AG09309 (cell line): ENCODE results near the gene C4orf51.
"Not testable (repeated sequence)": the region's sequence is repeated elsewhere in the genome, so short reads cannot be mapped to it uniquely, and the experiment has no call there.

Source experiments
- DNase-seq: peaks from one replicate; pipeline ENCODE4 v3.0.0-alpha.2; 2010; ENCODE audit warnings: low read depth
- H3K4me3 ChIP-seq: 2 replicates; pipeline ENCODE4 v1.5.1; 2011; ENCODE audit warnings: mild to moderate bottlenecking, low read depth, low read length, moderate library complexity; ENCODE audit not compliant: control insufficient read depth
- TF ChIP-seq, protein P1 (sequence below): IDR thresholded peaks from 2 replicates; pipeline ENCODE4 v1.5.1; 2011; ENCODE audit warnings: mild to moderate bottlenecking, low read depth, low read length, inconsistent platforms; ENCODE audit not compliant: insufficient read depth, control insufficient read depth; ENCODE audit errors: missing control alignments

Gene C4orf51

DNA sequence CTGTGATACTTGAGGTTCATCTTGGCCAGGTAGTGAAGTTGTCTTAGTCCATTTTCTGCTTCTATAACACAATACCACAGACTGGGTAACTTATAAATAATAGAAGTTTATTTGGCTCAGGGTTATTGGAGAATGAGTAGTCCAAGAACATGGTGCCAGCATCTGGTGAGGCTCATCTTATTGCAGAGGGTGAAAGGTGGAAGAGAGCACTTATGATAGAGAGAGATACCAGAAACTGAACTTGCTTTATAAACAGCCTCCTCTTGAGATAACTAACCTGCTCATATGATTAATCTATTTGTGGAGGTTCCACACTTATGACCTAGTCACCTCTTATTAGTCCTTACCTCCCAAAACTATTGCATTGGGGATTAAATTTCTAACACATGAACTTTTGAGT is 1.6 kb downstream of the C4orf51 start:
- DNase-seq, result no peak
- TF ChIP-seq, protein P1, sequence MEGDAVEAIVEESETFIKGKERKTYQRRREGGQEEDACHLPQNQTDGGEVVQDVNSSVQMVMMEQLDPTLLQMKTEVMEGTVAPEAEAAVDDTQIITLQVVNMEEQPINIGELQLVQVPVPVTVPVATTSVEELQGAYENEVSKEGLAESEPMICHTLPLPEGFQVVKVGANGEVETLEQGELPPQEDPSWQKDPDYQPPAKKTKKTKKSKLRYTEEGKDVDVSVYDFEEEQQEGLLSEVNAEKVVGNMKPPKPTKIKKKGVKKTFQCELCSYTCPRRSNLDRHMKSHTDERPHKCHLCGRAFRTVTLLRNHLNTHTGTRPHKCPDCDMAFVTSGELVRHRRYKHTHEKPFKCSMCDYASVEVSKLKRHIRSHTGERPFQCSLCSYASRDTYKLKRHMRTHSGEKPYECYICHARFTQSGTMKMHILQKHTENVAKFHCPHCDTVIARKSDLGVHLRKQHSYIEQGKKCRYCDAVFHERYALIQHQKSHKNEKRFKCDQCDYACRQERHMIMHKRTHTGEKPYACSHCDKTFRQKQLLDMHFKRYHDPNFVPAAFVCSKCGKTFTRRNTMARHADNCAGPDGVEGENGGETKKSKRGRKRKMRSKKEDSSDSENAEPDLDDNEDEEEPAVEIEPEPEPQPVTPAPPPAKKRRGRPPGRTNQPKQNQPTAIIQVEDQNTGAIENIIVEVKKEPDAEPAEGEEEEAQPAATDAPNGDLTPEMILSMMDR, result no peak
- H3K4me3 ChIP-seq, result no peak overlapping the region

DNA sequence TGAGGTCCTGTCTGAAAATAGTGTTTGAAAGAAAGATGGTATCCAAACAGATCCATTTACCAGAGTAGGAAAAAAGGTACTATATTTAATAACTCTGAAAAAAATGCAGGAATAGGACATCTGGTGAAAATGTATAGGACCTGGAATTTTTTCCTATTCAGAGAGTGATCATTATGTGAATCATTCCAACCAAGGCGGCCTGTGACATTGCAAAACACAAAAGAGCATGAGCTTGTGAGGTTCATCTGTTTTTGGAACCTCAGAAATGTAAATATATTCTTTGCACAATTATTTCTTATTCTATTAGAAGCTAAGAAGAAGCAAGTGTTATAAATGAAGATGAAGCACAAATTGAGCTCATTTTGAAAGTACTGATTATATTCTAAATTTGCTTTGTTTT is 2.0 kb downstream of the C4orf51 start:
- TF ChIP-seq, protein P1, result no peak
- no peak overlapping the region for H3K4me3 ChIP-seq
- no peak for DNase-seq

DNA sequence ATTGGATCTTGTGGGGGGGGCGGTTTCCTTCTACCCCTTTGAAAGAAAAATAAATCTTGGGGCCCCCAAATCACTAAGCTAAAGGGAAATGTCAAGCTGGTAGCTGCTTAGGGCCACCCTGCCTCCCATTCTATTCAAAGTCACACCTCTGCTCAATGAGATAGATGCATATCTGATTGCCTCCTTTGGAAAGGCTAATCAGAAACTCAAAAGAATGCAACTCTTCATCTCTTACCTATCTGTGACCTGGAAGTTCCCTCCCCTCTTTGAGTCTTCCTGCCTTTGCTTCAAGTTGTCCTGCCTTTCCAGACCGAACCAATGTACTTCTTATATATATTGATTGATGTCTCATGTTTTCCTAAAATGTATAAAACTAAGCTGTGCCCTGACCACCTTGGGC is 7.0 kb downstream of the C4orf51 start:
- H3K4me3 ChIP-seq, result no peak overlapping the region
- TF ChIP-seq, protein P1, result no peak
- no peak for DNase-seq

DNA sequence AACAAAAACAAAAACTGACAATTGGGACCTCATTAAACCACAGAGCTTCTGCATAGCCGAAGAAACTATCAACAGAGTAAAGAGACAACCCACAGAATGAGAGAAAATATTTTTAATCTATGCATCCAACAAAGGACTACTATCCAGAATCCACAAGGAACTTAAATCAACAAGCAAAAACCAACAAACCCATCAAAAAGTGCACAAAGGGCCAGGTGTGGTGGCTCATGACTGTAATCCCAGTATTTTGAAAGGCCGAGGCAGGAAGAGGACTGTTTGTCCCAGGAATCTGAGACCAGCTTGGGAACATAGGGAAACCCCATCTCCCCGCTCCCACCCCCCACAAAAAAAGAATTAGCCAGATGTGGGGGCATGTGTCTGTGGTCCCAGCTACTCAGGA is 10.7 kb downstream of the C4orf51 start:
- H3K4me3 ChIP-seq, result no peak overlapping the region
- no peak for DNase-seq
- TF ChIP-seq, protein P1, result no peak

DNA sequence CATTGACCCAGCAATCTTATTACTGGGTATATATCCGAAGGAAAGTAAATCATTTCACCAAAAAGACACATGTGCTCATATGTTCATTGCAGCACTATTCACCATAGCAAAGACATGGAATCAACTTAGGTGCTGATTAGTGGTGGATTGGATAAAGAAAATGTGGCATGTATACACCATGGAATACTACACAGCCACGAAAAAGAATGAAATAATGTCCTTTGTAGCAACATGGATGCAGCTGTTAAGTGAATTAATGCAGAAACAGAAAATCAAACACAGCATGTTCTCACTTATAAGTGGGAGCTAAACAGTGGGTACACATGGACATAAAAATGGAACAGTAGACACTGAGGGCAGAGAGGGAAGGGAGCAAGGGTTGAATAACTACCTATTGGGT is 11.5 kb downstream of the C4orf51 start:
- not testable (repeated sequence) for DNase-seq, H3K4me3 ChIP-seq

DNA sequence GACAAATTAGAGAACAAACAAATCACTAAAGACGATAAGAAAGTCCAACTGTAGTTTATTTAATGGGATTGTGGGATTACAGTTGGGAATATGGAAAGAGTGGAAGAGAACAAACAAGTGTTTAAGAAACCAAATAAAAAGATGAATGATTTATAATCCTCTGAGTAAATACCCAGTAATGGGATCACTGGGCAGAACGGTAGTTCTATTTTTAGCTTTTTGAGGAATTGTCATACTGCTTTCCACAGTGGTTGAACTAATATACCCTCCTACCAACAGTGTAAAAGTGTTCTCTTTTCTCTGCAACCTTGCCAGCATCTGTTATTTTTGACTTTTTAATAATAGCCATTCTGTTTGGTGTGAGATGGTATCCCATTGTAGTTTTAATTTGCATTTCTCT is 15.0 kb downstream of the C4orf51 start:
- no peak for DNase-seq
- TF ChIP-seq, protein P1, result no peak
- no peak overlapping the region for H3K4me3 ChIP-seq

DNA sequence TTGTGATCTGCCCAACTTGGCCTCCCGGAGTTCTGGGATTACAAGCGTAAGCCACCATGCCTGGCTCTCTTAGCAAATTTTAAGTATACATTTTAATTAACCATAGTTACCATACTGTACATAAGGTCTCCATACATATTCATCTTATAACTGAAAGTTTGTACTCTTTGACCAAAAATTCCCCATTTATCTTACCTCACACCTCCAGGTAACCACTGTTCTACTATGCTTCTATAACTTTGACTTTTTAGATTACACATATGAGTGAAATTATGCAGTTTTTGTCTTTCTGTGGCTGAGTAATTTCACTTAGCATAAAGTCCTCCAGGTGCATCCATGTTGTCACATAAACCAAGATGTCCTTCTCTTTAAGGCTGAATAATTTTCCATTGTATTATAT is 17.4 kb downstream of the C4orf51 start:
- DNase-seq, result no peak
- H3K4me3 ChIP-seq, result no peak overlapping the region
- TF ChIP-seq, protein P1, result no peak
